GM10266 (cell line): ENCODE data around the gene HIVEP2.

ENCODE experiments used
- DNase-seq: peaks from one replicate; pipeline ENCODE4 v3.0.0; 2012; ENCODE audit errors: extremely low spot score
- TF ChIP-seq, protein P1 (sequence below): IDR thresholded peaks from 2 replicates; pipeline ENCODE4 v1.5.1; 2012; ENCODE audit warnings: mild to moderate bottlenecking, low read depth; ENCODE audit not compliant: control insufficient read depth, insufficient read depth; ENCODE audit errors: missing control alignments

HIVEP2 gene

DNA sequence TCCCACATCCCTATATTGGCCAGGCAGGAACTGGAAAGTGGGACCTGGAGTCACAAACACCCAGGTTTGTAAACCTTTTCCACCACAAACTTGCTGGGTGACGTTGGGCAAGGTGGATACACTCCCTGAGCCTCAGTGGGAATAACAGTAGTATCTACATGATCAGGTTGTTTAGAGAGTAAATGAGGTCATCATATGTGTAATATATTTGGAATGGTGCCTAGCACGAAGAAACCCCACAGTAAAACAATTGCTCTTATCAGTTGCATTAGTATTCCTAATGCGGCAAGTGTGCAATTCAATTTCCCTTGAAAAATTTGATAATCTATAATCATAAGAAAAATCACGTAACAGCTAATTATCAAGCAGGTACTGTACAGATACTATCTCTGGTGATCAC, 51.9 kb downstream of the HIVEP2 start:
- TF ChIP-seq, protein P1, sequence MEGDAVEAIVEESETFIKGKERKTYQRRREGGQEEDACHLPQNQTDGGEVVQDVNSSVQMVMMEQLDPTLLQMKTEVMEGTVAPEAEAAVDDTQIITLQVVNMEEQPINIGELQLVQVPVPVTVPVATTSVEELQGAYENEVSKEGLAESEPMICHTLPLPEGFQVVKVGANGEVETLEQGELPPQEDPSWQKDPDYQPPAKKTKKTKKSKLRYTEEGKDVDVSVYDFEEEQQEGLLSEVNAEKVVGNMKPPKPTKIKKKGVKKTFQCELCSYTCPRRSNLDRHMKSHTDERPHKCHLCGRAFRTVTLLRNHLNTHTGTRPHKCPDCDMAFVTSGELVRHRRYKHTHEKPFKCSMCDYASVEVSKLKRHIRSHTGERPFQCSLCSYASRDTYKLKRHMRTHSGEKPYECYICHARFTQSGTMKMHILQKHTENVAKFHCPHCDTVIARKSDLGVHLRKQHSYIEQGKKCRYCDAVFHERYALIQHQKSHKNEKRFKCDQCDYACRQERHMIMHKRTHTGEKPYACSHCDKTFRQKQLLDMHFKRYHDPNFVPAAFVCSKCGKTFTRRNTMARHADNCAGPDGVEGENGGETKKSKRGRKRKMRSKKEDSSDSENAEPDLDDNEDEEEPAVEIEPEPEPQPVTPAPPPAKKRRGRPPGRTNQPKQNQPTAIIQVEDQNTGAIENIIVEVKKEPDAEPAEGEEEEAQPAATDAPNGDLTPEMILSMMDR = no peak
- DNase-seq = no peak

DNA sequence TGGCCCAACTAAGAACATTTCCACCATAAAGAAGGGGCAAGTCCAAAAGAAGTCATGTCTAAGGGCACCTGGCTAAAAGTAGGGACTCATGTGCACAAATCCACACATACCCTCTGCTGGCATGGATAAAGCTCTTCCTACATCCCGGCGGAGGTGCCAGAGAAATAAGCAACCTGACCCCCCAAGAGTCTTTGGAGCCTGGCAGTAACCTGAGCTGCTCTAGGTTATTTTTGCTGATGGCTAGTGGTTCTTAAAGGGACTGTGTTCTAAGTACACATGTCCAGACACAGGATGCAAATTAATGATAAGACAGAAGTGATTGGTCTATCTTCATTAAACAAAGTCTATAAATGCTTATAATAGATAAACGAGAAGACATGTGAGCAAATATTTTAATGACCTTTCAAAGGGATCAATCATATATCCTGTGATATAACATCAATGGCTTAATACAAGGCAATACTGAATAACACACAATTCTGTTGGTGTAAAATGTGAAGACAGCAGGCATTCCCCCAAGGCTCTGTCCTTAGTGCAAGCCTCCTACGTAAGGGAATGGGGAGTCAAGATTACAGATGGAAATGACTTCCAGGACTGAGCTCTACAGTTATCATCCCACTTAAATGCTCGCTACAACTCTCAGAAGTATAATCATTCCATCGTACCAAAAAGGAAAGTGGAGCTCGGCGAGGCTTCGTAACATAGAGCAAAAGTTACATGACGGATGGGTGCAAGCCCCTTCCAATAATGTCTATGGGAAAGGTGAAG, 52.5 kb downstream of the HIVEP2 start:
- DNase-seq = no peak
- TF ChIP-seq, protein P1 = no peak

GRCh38 chr6:142891454-142891853, 53.5 kb downstream of the HIVEP2 start:
- no peak for DNase-seq

GRCh38 chr6:142888456-142888855, 56.5 kb downstream of the HIVEP2 start:
- DNase-seq = no peak
- TF ChIP-seq, protein P1 = no peak

More at GRCh38 chr6:142891454-142891853, 53.5 kb downstream of the HIVEP2 start:
- TF ChIP-seq, protein P1 = no peak

DNA sequence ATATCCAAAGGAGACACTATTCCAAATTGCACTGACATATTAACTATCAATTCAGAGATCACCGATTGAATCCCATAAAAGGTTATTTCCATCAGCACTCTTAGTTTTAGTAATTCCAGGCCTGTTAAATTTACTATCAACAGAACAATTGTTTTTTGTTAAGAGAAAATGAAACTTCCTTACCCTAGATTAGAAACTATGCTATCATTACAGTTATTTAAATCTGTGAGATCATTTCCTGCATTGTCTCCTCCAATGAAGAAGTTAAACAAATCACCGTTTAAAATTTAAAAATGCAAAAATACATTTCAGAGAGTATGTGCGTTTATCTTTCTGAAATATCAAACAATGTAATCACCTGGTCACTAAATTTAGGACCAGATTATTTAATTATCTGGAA, 57.5 kb downstream of the HIVEP2 start:
- DNase-seq = no peak
- TF ChIP-seq, protein P1 = no peak

DNA sequence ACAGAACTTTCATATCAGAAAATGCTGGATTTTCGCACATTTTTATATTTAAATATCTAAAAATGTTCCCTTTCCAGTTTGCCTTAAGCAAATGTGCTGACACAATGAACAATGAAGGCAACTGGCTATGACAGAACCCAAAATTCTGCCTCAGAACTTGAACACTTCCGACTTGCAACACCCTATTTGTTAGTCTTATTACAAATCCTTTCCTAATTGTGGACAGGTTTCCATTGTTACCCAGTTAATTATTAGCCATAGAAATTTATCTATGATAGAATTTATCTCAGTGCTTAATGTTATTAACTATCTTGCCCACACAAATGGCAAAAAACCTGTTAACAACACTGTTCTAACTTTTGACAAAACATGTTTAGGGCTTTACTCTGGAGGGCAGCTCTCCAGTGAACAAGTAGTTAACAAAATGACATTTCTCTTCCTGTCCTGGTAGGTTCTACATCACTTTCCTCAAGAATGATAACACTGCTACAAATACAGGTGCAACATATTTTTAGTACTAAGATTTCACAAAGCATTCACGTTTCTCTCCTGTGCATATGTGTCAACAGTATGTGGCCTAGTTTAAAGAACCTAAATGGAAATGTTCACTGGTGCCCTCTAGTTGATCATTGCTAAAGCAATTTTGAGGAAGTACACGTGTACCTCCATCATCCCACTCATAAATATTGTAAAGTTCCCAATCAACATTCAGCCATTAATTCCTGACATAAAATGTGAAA, 58.4 kb downstream of the HIVEP2 start:
- DNase-seq = no peak
- TF ChIP-seq, protein P1 = peak; percentile 49

DNA sequence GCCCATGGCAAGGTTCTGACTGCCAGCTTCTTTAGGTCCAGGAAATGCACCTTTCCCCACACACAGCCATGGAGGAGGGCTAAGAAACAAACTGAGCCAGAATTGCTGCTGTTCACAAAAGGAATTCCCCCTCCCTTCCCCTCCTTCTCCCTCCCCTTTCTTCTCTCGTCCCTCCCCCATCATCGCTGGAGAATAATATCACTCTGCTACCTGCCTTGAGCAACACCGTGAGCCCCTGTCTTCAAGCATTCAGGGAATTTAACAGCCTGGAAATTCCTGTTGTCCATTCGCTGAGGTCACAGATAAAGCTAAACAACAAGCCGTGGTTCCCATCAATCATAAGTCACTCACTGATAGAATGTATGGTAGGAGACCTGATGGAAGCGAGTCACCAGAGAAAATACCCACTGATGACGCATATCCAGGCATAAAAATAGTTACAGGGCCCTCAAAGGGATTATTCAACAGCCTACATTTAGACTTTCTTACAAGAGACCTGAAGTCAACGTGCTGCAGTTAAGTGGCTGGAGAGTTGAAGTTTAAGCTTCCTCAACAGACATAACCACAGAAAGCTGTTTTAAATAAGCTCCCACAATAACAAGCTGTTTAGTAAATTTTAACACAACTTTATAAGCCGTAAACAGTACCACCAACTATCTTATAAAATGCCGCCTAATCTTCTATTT, 59.7 kb downstream of the HIVEP2 start:
- peak; percentile 47 for DNase-seq
- TF ChIP-seq, protein P1 = no peak
